ENCODE measurements around the gene PDGFRA.
"Not testable (repeated sequence)": the region's sequence is repeated elsewhere in the genome, so short reads cannot be mapped to it uniquely, and the experiment has no call there.

PDGFRA gene

GRCh38 chr4:54231768-54232688 is 2.9 kb downstream of the PDGFRA start:
- no peak for TF ChIP-seq CTCF (IDR thresholded peaks at IDR 0.05; ENCODE audit: insufficient read depth, low read depth, low read length, missing control alignments)
- no peak for DNase-seq (ENCODE audit: low read depth)
- H3K4me3 ChIP-seq (ENCODE audit: low read length): peak overlapping the region; percentile 19

- TF ChIP-seq CTCF (IDR thresholded peaks at IDR 0.05; ENCODE audit: insufficient read depth, low read depth, low read length, missing control alignments): peak; percentile 60
- DNase-seq (ENCODE audit: low read depth): peak; percentile 88
- H3K4me3 ChIP-seq (ENCODE audit: low read length): peak overlapping the region; percentile 29
These were observed 4.2 kb downstream of the PDGFRA start for GRCh38 chr4:54233277-54233696.

- peak; percentile 94 for TF ChIP-seq CTCF (IDR thresholded peaks at IDR 0.05; ENCODE audit: insufficient read depth, low read depth, low read length, missing control alignments)
- peak; percentile 76 for DNase-seq (ENCODE audit: low read depth)
- H3K4me3 ChIP-seq (ENCODE audit: low read length): peak overlapping the region; percentile 29
These were observed 4.8 kb downstream of the PDGFRA start for GRCh38 chr4:54233697-54234496.

GRCh38 chr4:54234497-54235205 is 5.6 kb downstream of the PDGFRA start:
- no peak overlapping the region for H3K4me3 ChIP-seq (ENCODE audit: low read length)
- no peak for TF ChIP-seq CTCF (IDR thresholded peaks at IDR 0.05; ENCODE audit: insufficient read depth, low read depth, low read length, missing control alignments)
- DNase-seq (ENCODE audit: low read depth): no peak

- not testable (repeated sequence) for H3K4me3 ChIP-seq (ENCODE audit: low read length); DNase-seq (ENCODE audit: low read depth)
These were observed 7.2 kb downstream of the PDGFRA start for GRCh38 chr4:54236316-54236715.

- H3K4me3 ChIP-seq (ENCODE audit: low read length): no peak overlapping the region
- no peak for TF ChIP-seq CTCF (IDR thresholded peaks at IDR 0.05; ENCODE audit: insufficient read depth, low read depth, low read length, missing control alignments)
- no peak for DNase-seq (ENCODE audit: low read depth)
These were observed 8.7 kb downstream of the PDGFRA start for GRCh38 chr4:54237770-54238169.

GRCh38 chr4:54238389-54238788 is 9.3 kb downstream of the PDGFRA start:
- DNase-seq (ENCODE audit: low read depth): peak; percentile 86
- TF ChIP-seq CTCF (IDR thresholded peaks at IDR 0.05; ENCODE audit: insufficient read depth, low read depth, low read length, missing control alignments): no peak
- H3K4me3 ChIP-seq (ENCODE audit: low read length): no peak overlapping the region

GRCh38 chr4:54241268-54241823 is 12.3 kb downstream of the PDGFRA start:
- not testable (repeated sequence) for DNase-seq (ENCODE audit: low read depth); H3K4me3 ChIP-seq (ENCODE audit: low read length)

GRCh38 chr4:54243541-54243940 is 14.4 kb downstream of the PDGFRA start:
- H3K4me3 ChIP-seq (ENCODE audit: low read length); DNase-seq (ENCODE audit: low read depth): not testable (repeated sequence)

GRCh38 chr4:54252312-54252711 is 23.2 kb downstream of the PDGFRA start:
- not testable (repeated sequence) for DNase-seq (ENCODE audit: low read depth); H3K4me3 ChIP-seq (ENCODE audit: low read length)
